GM06990 (cell line): ENCODE data around the gene CIZ1.

Experiments
- DNase-seq: peaks from one replicate; pipeline ENCODE4 v3.0.0-alpha.2; 2011; ENCODE audit not compliant: insufficient read length; ENCODE audit errors: extremely low read depth
- H3K27me3 ChIP-seq: replicated peaks from 2 replicates; pipeline ENCODE4 v1.6.0; 2011; ENCODE audit warnings: low read length; ENCODE audit not compliant: control insufficient read depth, insufficient read depth
- H3K36me3 ChIP-seq: 2 replicates; pipeline ENCODE4 v1.5.1; 2011; ENCODE audit warnings: low read length; ENCODE audit not compliant: control insufficient read depth, insufficient read depth
- H3K4me3 ChIP-seq: replicated peaks from 2 replicates; pipeline ENCODE4 v1.5.1; 2011; ENCODE audit warnings: low read depth, mild to moderate bottlenecking, control low read depth, low read length
- CTCF ChIP-seq: IDR thresholded peaks from 2 replicates; pipeline ENCODE4 v1.5.1; 2011; ENCODE audit warnings: low read length, control low read depth, mild to moderate bottlenecking, inconsistent platforms; ENCODE audit not compliant: insufficient read depth, poor library complexity, severe bottlenecking

The CIZ1 gene

GRCh38 chr9:128125580-128126354, 65.6 kb downstream of the CIZ1 start:
- H3K4me3 ChIP-seq: peak overlapping the region; percentile 91
- no peak for DNase-seq
- peaks cover 16% of the 10 kb centered on the region for H3K36me3 ChIP-seq
- TF ChIP-seq CTCF: no peak
- H3K27me3 ChIP-seq: no peaks in the 10 kb centered on the region

GRCh38 chr9:128124873-128125579, 66.3 kb downstream of the CIZ1 start:
- Histone ChIP-seq H3K36me3 (peaks cover 18% of the 10 kb centered on the region), H3K27me3 (no peaks in the 10 kb centered on the region), H3K4me3 (peak overlapping the region; percentile 91)
- no peak for DNase-seq
- TF ChIP-seq CTCF: peak; percentile 90

GRCh38 chr9:128124451-128124850, 66.9 kb downstream of the CIZ1 start:
- TF ChIP-seq CTCF: no peak
- Histone ChIP-seq H3K4me3 (no peak overlapping the region), H3K27me3 (no peaks in the 10 kb centered on the region), H3K36me3 (peaks cover 18% of the 10 kb centered on the region)
- no peak for DNase-seq

- H3K4me3 ChIP-seq: no peak overlapping the region
- H3K36me3 ChIP-seq: peaks cover 18% of the 10 kb centered on the region
- no peaks in the 10 kb centered on the region for H3K27me3 ChIP-seq
- no peak for DNase-seq
- TF ChIP-seq CTCF: no peak
Measured at GRCh38 chr9:128123451-128124080, 67.8 kb downstream of the CIZ1 start.

- DNase-seq: no peak
- Histone ChIP-seq H3K27me3 (no peaks in the 10 kb centered on the region), H3K4me3 (no peak overlapping the region), H3K36me3 (peaks cover 18% of the 10 kb centered on the region)
- no peak for TF ChIP-seq CTCF
Measured at GRCh38 chr9:128122809-128123175, 68.6 kb downstream of the CIZ1 start.
